HepG2 (cell line): ENCODE measurements around the gene NOL8. TPM values are rescaled to one million over a fixed set of nuclear protein-coding genes. Genes with fewer than 3 reads are reported as not detected.
A peak's percentile ranks its signal among the peaks of the same experiment; 100 is the strongest.

Experiments
- ATAC-seq: fragments of 200-7000 bp; cut with Tn5 transposase; 3 replicates; pipeline ENCODE4 v1.9.1; 2020; ENCODE audit warnings: mild to moderate bottlenecking, moderate library complexity
- BruUV-seq: library from RNA; stranded (reverse); fragments of 400-500 nt; replicated peaks from 2 replicates; lab custom pipeline; 2021; lab: Mats Ljungman, UMichigan
- CTCF ChIA-PET: fragments of 300-600 bp; formaldehyde crosslinking; extraction: SDS; loops from one replicate; lab custom pipeline; 2021; ENCODE audit warnings: low total read pairs, inconsistent platforms, low intra/inter-chr PET ratio; lab: Yijun Ruan, JAX
- POLR2A ChIA-PET: fragments of 350-600 bp; sonication (Branson Sonifier 250); formaldehyde crosslinking; loops from one replicate; lab custom pipeline; 2020; ENCODE audit warnings: antibody characterized with exemption, inconsistent platforms; lab: Yijun Ruan, JAX
- DNase-seq: peaks from one replicate; pipeline ENCODE4 v3.0.0-alpha.2; 2015; ENCODE audit warnings: low spot score
- FAIRE-seq: peaks from 3 replicates; lab custom pipeline; 2011; peaks lifted over from hg19 to GRCh38; lab: Jason Lieb, UNC
- H2AFZ ChIP-seq: one replicate; pipeline ENCODE4 v1.6.1; 2011; ENCODE audit warnings: low read length, inconsistent platforms
- H3K27ac ChIP-seq: fragments of 300-600 bp; 3 replicates; pipeline ENCODE4 v1.8.0; 2011; ENCODE audit warnings: mixed run types, mild to moderate bottlenecking, mixed read lengths, low read length, inconsistent platforms; ENCODE audit not compliant: insufficient read depth; ENCODE audit errors: extremely low read length
- H3K27me3 ChIP-seq, 2 experiments: fragments of 200-600 bp in 1 of 2; 2 replicates in 1 of 2; 3 replicates in 1 of 2; pipeline versions ENCODE4 v1.6.0 to v1.8.0; 2011; ENCODE audit warnings: low read length in 2 of 2, mild to moderate bottlenecking in 2 of 2, moderate library complexity in 2 of 2, inconsistent platforms in 1 of 2; ENCODE audit not compliant: insufficient read depth in 2 of 2, control insufficient read depth in 1 of 2
- H3K36me3 ChIP-seq, 2 experiments: fragments of 200-600 bp in 1 of 2; replicated peaks in 1 of 2; 2 replicates in 1 of 2; 3 replicates in 1 of 2; pipeline versions ENCODE4 v1.5.1 to v1.8.0; 2011; ENCODE audit warnings: low read length in 2 of 2, inconsistent platforms in 1 of 2; ENCODE audit not compliant: insufficient read depth in 2 of 2, control insufficient read depth in 1 of 2
- H3K4me1 ChIP-seq: 2 replicates; pipeline ENCODE4 v1.5.1; 2012; ENCODE audit warnings: low read length, inconsistent platforms; ENCODE audit not compliant: insufficient read depth
- H3K4me2 ChIP-seq: 2 replicates; pipeline ENCODE4 v1.6.0; 2011; ENCODE audit warnings: low read depth, low read length, inconsistent platforms
- H3K4me3 ChIP-seq, 3 experiments: fragments of 200-600 bp in 1 of 3; sonication (generic), shearing (Covaris generic) in 1 of 3; replicated peaks in 1 of 3; 2 replicates each; pipeline ENCODE4 v1.5.1; 2011 to 2016; ENCODE audit warnings: low read length in 3 of 3, inconsistent platforms in 2 of 3, low read depth in 2 of 3, mild to moderate bottlenecking in 2 of 3, control low read depth in 1 of 3, mixed read lengths in 1 of 3; ENCODE audit not compliant: insufficient read depth in 1 of 3
- H3K79me2 ChIP-seq: one replicate; pipeline ENCODE4 v1.6.1; 2011; ENCODE audit warnings: low read length, inconsistent platforms; ENCODE audit not compliant: insufficient read depth
- H3K9ac ChIP-seq: 2 replicates; pipeline ENCODE4 v1.6.0; 2011; ENCODE audit warnings: mild to moderate bottlenecking, low read depth, low read length, inconsistent platforms; ENCODE audit not compliant: insufficient read depth
- H3K9me3 ChIP-seq: 2 replicates; pipeline ENCODE4 v1.5.1; 2012; ENCODE audit warnings: mild to moderate bottlenecking, low read length
- H4K20me1 ChIP-seq: 2 replicates; pipeline ENCODE4 v1.6.0; 2011; ENCODE audit warnings: inconsistent platforms, mild to moderate bottlenecking, low read length, moderate library complexity; ENCODE audit not compliant: insufficient read depth
- CENPT ChIP-seq: sonication (generic); formaldehyde crosslinking; IDR thresholded peaks from 2 replicates; pipeline ENCODE4 v1.8.0; 2022; ENCODE audit warnings: low read depth, mild to moderate bottlenecking, moderate library complexity, missing genetic modification reagents
- ESRRA ChIP-seq: sonication (generic); formaldehyde crosslinking; IDR thresholded peaks from 2 replicates; pipeline ENCODE4 v1.5.1; 2020; ENCODE audit warnings: mild to moderate bottlenecking, low read depth, missing genetic modification reagents
- KIAA2018 ChIP-seq: sonication (generic); formaldehyde crosslinking; IDR thresholded peaks from 2 replicates; pipeline ENCODE4 v1.5.0; 2020; ENCODE audit warnings: mild to moderate bottlenecking, missing genetic modification reagents, borderline replicate concordance
- PHF5A ChIP-seq: IDR thresholded peaks from one replicate; pipeline ENCODE4 v1.6.1; 2018; ENCODE audit warnings: low read depth, missing genetic modification reagents; ENCODE audit not compliant: unreplicated experiment
- RAD21 ChIP-seq: fragments of 450-650 bp; formaldehyde crosslinking; IDR thresholded peaks from 2 replicates; pipeline ENCODE4 v1.5.0; 2020; ENCODE audit warnings: mild to moderate bottlenecking
- TEAD2 ChIP-seq: sonication (generic); formaldehyde crosslinking; IDR thresholded peaks from 2 replicates; pipeline ENCODE4 v1.9.0; 2021; ENCODE audit warnings: missing genetic modification reagents
- TSC22D2 ChIP-seq: sonication (generic); formaldehyde crosslinking; IDR thresholded peaks from 2 replicates; pipeline ENCODE4 v1.5.1; 2020; ENCODE audit warnings: missing genetic modification reagents, mild to moderate bottlenecking, borderline replicate concordance
- ZMAT3 ChIP-seq: sonication (generic); formaldehyde crosslinking; conservative IDR thresholded peaks from 2 replicates; pipeline ENCODE4 v1.7.0; 2021; ENCODE audit warnings: missing genetic modification reagents
- ZNF552 ChIP-seq: sonication (generic); formaldehyde crosslinking; IDR thresholded peaks from 2 replicates; pipeline ENCODE4 v1.9.0; 2022; ENCODE audit warnings: missing genetic modification reagents, mild to moderate bottlenecking, borderline replicate concordance
- ZNF660 ChIP-seq: sonication (generic); formaldehyde crosslinking; IDR thresholded peaks from 2 replicates; pipeline ENCODE4 v1.5.1; 2020; ENCODE audit warnings: mild to moderate bottlenecking, low read depth, missing genetic modification reagents, borderline replicate concordance
- WGBS: methylation state at CpG from one replicate; pipeline ENCODE4 v1.1.6; 2017; ENCODE audit warnings: low lambda C conversion rate; 5-methylcytosine and 5-hydroxymethylcytosine counted together
- in situ Hi-C: cut with HindIII; loops from 2 replicates; pipeline ENCODE4 v1.10.0; 2017; ENCODE audit warnings: low pct_unique_long_range_greater_than_20kb; ENCODE audit not compliant: extremely low pct_ligation_motif_present
- intact Hi-C: fragments of 100-400 bp; cut with micrococcal nuclease; formaldehyde crosslinking; loops from one replicate; pipeline ENCODE4 v1.10.0; 2022; ENCODE audit not compliant: unreplicated experiment
- polyA plus RNA-seq, 8 experiments: library from polyadenylated mRNA; depleted of rRNA in 3 of 8; stranded (reverse) in 7 of 8; unstranded in 1 of 8; fragments of >200 nt; fragmentation: Illumina TruSeq in 4 of 8; extraction: Trizol in 4 of 8; gene quantifications; 2 replicates each; pipeline versions ENCODE4 v1.2.1 to v1.2.3, GENCODE V29; 2011 to 2016; ENCODE audit warnings: low read depth in 4 of 8, missing spikeins in 1 of 8, mixed read lengths in 1 of 8; ENCODE audit not compliant: insufficient read depth in 1 of 8
- total RNA-seq, 5 experiments: library from RNA; depleted of rRNA; stranded (reverse); fragments of >200 nt; fragmentation: Illumina TruSeq; extraction: Trizol; gene quantifications; 2 replicates each; pipeline ENCODE4 v1.2.3, GENCODE V29; 2016; ENCODE audit warnings: low read depth in 1 of 5

The NOL8 gene
- total and polyA plus RNA-seq, 2 of the 13 experiments (the other 11 are each of a cell fraction or from before 2014, with no cell fraction given) = 12.8 to 36.3 TPM

GRCh38 chr9:92292338-92293074 lies 32.6 kb downstream of the NOL8 start (continued):
- TF ChIP-seq TSC22D2 (CRISPR knock-in tag) = 0 out of 2 replicates have a peak, but pooled peaks have one; percentile 43

GRCh38 chr9:92291577-92291976 lies 33.6 kb downstream of the NOL8 start:
- intact Hi-C loops (no loop called here), in situ Hi-C loops (no loop called here)
- WGBS = 80% methylated on average over 2 of the region's 2 CpGs
- ATAC-seq (no peak), FAIRE-seq (no peak), DNase-seq (no peak)
- BruUV-seq = no TSS peak
- ChIA-PET POLR2A (interaction anchor here (0.8 to 1.1 kb wide), 2 partner anchors 22 to 153 kb away, joined by 4 to 5 read pairs; no protein-coding TSS in a partner anchor), CTCF (no interaction called here)
- H2AFZ ChIP-seq = no peak overlapping the region
- H4K20me1 ChIP-seq = peaks cover 31% of the 10 kb centered on the region
- H3K79me2 ChIP-seq = peaks cover 62% of the 10 kb centered on the region
- peak overlapping the region; percentile 93 for H3K9ac ChIP-seq
- H3K27ac ChIP-seq = no peak overlapping the region
- peak overlapping the region; percentile 99 for H3K4me2 ChIP-seq
- H3K4me1 ChIP-seq = peaks cover 36% of the 10 kb centered on the region
- H3K27me3 ChIP-seq = no peaks in the 10 kb centered on the region; a peak in 1 of 5 replicates
- peaks cover 6 to 50% of the 10 kb centered on the region in 2 experiments for H3K36me3 ChIP-seq
- TF ChIP-seq RAD21 (CRISPR knock-in tag) (no peak), ZNF660 (no peak), ESRRA (CRISPR knock-in tag) (no peak), TEAD2 (CRISPR knock-in tag) (no peak), ZMAT3 (no peak), ZNF552 (no peak), CENPT (CRISPR knock-in tag) (no peak), KIAA2018 (CRISPR knock-in tag) (no peak), PHF5A (CRISPR knock-in tag) (no peak)
- no peaks in the 10 kb centered on the region for H3K9me3 ChIP-seq
- H3K4me3 ChIP-seq = peak overlapping the region; percentile 78 to 92 (median 82); a peak in 5 of 6 replicates
